Activated effector memory CD4-positive, alpha-beta T cell treated with anti-CD3 and anti-CD28 coated beads, Interleukin-2, amount 50 U/mL, for 16 hours (primary cell): ENCODE results near the gene MCC.

ENCODE experiments used
- DNase-seq: peaks from one replicate; pipeline ENCODE4 v3.0.0-alpha.2; 2020

The MCC gene

GRCh38 chr5:113267361-113267900 is 220.8 kb downstream of the MCC start:
- no peak for DNase-seq

GRCh38 chr5:113266913-113267227 is 221.4 kb downstream of the MCC start:
- DNase-seq, result no peak

- DNase-seq, result no peak
Observed at GRCh38 chr5:113266227-113266912, 221.9 kb downstream of the MCC start.

GRCh38 chr5:113265190-113265589 is 223.1 kb downstream of the MCC start:
- DNase-seq, result no peak

GRCh38 chr5:113264046-113264445 is 224.2 kb downstream of the MCC start:
- DNase-seq, result no peak

- DNase-seq, result no peak
Observed at GRCh38 chr5:113263545-113263944, 224.7 kb downstream of the MCC start.

- DNase-seq, result no peak
Observed at GRCh38 chr5:113262674-113263073, 225.6 kb downstream of the MCC start.

- DNase-seq, result no peak
Observed at GRCh38 chr5:113259034-113259433, 229.2 kb downstream of the MCC start.

GRCh38 chr5:113257545-113257944 is 230.7 kb downstream of the MCC start:
- no peak for DNase-seq

- no peak for DNase-seq
Observed at GRCh38 chr5:113256671-113257452, 231.4 kb downstream of the MCC start.

GRCh38 chr5:113255579-113256386 is 232.5 kb downstream of the MCC start:
- DNase-seq, result no peak

- no peak for DNase-seq
Observed at GRCh38 chr5:113255105-113255504, 233.1 kb downstream of the MCC start.

GRCh38 chr5:113253037-113253436 is 235.2 kb downstream of the MCC start:
- DNase-seq, result no peak

- DNase-seq, result no peak
Observed at GRCh38 chr5:113252066-113252465, 236.2 kb downstream of the MCC start.

- DNase-seq, result no peak
Observed at GRCh38 chr5:113250341-113250953, 237.8 kb downstream of the MCC start.

- DNase-seq, result no peak
Observed at GRCh38 chr5:113249206-113249605, 239.0 kb downstream of the MCC start.

GRCh38 chr5:113246361-113246870 is 241.8 kb downstream of the MCC start:
- DNase-seq, result no peak

GRCh38 chr5:113245427-113246225 is 242.6 kb downstream of the MCC start:
- no peak for DNase-seq

- DNase-seq, result no peak
Observed at GRCh38 chr5:113244966-113245365, 243.3 kb downstream of the MCC start.

GRCh38 chr5:113243349-113243664 is 244.9 kb downstream of the MCC start:
- no peak for DNase-seq

GRCh38 chr5:113242481-113243348 is 245.5 kb downstream of the MCC start:
- DNase-seq, result no peak
